ENCODE results near the gene CEP112. TPM values are rescaled to one million over a fixed set of nuclear protein-coding genes. Genes with fewer than 3 reads are reported as not detected.

The CEP112 gene
- total RNA-seq, 4 donors from 2014 or later: 0.53 to 41.3 (median 5.7) TPM

DNA sequence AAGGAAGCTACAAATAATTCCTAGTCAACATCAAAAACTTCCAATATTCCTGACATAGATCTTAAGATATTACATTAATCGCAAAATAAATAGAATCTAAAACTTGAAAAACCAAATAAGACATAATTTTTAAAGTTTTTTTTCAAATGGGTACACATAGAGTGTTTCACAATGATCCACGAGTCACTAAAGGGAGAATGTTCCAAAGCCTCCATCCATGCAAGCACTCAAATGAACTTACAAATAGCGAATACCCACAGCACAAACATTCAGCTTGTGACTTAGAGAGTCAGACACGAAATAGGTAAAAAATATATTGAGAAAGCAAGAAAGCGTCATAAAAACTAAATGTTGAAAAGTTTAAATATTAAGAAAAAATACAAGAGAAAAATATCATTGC is 65.7 kb downstream of the CEP112 start:
- Histone ChIP-seq H3K4me3 (no peak overlapping the region), H3K9me3 (no peaks in the 10 kb centered on the region), H3K4me1 (no peaks in the 10 kb centered on the region), H3K27ac (no peak overlapping the region), H3K36me3 (no peaks in the 10 kb centered on the region), H3K27me3 (no peaks in the 10 kb centered on the region)
- TF ChIP-seq, protein P1, sequence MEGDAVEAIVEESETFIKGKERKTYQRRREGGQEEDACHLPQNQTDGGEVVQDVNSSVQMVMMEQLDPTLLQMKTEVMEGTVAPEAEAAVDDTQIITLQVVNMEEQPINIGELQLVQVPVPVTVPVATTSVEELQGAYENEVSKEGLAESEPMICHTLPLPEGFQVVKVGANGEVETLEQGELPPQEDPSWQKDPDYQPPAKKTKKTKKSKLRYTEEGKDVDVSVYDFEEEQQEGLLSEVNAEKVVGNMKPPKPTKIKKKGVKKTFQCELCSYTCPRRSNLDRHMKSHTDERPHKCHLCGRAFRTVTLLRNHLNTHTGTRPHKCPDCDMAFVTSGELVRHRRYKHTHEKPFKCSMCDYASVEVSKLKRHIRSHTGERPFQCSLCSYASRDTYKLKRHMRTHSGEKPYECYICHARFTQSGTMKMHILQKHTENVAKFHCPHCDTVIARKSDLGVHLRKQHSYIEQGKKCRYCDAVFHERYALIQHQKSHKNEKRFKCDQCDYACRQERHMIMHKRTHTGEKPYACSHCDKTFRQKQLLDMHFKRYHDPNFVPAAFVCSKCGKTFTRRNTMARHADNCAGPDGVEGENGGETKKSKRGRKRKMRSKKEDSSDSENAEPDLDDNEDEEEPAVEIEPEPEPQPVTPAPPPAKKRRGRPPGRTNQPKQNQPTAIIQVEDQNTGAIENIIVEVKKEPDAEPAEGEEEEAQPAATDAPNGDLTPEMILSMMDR (IDR thresholded peaks at IDR 0.05): no peak
- TF ChIP-seq POLR2A (IDR thresholded peaks at IDR 0.05): no peak
- no peak for DNase-seq

DNA sequence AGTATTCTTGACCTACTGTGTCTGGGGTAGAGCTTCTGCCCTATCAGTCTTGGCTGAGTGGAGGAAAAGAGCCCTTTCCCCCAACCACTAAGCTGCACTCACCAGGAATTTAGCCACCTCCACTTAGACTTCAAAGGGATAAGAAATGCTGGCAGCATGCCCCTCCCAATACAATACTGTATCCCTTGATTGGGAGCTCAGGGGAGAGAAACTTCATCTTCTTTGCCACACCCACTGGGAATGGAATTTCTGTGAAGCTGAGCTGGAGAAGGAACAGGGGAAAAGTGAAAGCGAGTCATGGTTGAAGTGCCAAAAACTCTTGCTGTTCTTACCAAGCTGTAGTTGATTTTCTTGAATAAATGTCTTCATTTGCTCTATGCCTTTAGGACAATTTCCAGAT is 68.8 kb downstream of the CEP112 start:
- Histone ChIP-seq H3K4me3 (no peak overlapping the region), H3K4me1 (no peaks in the 10 kb centered on the region), H3K27ac (no peak overlapping the region), H3K36me3 (no peaks in the 10 kb centered on the region), H3K9me3 (no peaks in the 10 kb centered on the region), H3K27me3 (no peaks in the 10 kb centered on the region)
- no peak for DNase-seq
- TF ChIP-seq POLR2A (IDR thresholded peaks at IDR 0.05): no peak
- TF ChIP-seq, protein P1 (IDR thresholded peaks at IDR 0.05): no peak

DNA sequence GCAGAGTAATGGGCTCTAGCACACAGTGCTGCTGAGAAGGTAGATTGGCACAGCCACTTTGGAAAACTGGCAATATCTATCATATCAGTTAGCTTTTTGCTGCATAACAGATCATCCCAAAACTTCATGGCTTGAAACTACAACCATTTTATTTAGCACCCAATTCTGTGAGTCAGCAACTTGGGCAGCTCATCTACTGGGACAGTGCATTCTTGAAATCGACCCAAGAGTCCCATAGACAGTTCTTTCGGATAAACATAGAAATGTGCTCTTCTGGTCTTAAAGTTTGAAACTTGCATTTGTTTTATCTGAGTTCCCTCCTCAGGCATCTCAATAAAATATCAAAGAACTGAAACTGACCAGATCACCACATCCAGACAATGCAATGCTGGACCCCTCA is 76.7 kb downstream of the CEP112 start:
- no peaks in the 10 kb centered on the region for H3K9me3 ChIP-seq
- no peaks in the 10 kb centered on the region for H3K4me1 ChIP-seq
- H3K27me3 ChIP-seq: no peaks in the 10 kb centered on the region
- no peak overlapping the region for H3K27ac ChIP-seq
- TF ChIP-seq POLR2A (IDR thresholded peaks at IDR 0.05): no peak
- TF ChIP-seq, protein P1 (IDR thresholded peaks at IDR 0.05): no peak
- DNase-seq: no peak
- H3K4me3 ChIP-seq: no peak overlapping the region
- H3K36me3 ChIP-seq: no peaks in the 10 kb centered on the region

DNA sequence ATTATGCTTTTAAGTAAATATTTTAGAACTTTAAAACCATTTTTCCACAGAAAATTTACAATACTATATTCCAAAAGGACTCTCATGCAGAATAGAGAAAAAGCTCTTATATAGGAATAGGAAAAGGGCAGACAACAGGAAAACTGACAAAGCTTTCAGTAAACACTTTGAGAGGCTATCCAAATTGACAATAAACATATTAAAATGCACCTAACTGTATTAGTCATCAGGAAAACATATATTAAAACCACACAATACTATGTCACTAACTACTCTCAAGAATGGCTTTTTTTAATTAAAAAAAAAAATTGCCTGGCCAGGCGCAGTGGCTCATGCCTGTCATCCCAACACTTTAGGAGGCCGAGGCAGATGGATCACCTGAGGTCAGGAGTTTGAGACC is 77.3 kb downstream of the CEP112 start:
- Histone ChIP-seq H3K27ac (no peak overlapping the region), H3K9me3 (no peaks in the 10 kb centered on the region), H3K27me3 (no peaks in the 10 kb centered on the region), H3K36me3 (no peaks in the 10 kb centered on the region), H3K4me1 (no peaks in the 10 kb centered on the region), H3K4me3 (no peak overlapping the region)
- DNase-seq: no peak
- TF ChIP-seq POLR2A (IDR thresholded peaks at IDR 0.05): no peak
- TF ChIP-seq, protein P1 (IDR thresholded peaks at IDR 0.05): no peak

DNA sequence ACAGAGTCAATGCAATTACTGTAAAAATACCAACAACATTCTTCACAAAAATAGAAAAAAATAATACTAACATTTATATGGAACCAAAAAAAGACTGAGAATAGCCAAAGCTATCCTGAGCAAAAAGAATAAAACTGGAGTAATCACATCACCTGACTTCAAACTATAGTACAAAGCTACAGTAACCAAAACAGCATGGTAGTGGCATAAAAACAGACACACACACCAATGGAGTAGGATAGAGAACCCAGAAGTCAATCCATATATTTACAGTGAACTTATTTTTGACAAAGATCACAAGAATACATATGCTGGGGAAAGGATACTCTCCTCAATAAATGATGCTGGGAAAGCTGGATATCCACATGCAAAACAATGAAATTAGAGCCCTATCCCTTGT is 84.2 kb downstream of the CEP112 start:
- TF ChIP-seq, protein P1 (IDR thresholded peaks at IDR 0.05): no peak
- no peak for TF ChIP-seq POLR2A (IDR thresholded peaks at IDR 0.05)
- Histone ChIP-seq H3K9me3 (no peaks in the 10 kb centered on the region), H3K36me3 (no peaks in the 10 kb centered on the region), H3K4me1 (no peaks in the 10 kb centered on the region), H3K27me3 (no peaks in the 10 kb centered on the region), H3K27ac (no peak overlapping the region), H3K4me3 (no peak overlapping the region)
- no peak for DNase-seq

DNA sequence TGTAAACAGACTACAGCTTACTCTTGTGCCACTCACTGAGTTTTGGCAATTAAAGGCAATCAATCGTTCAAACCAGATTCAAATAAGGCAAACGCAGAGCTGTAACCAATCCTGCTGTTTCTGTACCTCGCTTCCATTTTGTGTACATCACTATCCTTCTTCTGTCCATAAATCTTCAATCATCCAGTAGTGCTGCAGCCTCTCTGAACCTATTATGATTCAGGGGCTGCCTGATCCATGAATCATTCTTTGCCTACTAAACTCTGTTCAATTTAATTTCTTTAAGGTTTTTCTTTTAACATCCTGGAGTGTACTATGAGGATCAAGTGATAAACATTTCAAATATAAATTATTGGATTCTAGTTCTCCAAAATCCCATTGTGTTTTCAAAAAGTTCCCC is 93.9 kb downstream of the CEP112 start:
- no peaks in the 10 kb centered on the region for H3K4me1 ChIP-seq
- no peak for DNase-seq
- TF ChIP-seq, protein P1 (IDR thresholded peaks at IDR 0.05): no peak
- no peak for TF ChIP-seq POLR2A (IDR thresholded peaks at IDR 0.05)

More for the DNA sequence above, 93.9 kb downstream of the CEP112 start:
- H3K9me3 ChIP-seq: no peaks in the 10 kb centered on the region
- H3K4me3 ChIP-seq: no peak overlapping the region
- H3K36me3 ChIP-seq: no peaks in the 10 kb centered on the region
- H3K27ac ChIP-seq: no peak overlapping the region
- H3K27me3 ChIP-seq: no peaks in the 10 kb centered on the region
